Mucosa of stomach (tissue), 1 donor: ENCODE measurements around the gene BRINP3.

Experiments
- H3K27me3 ChIP-seq: one replicate; pipeline ENCODE4 v1.7.0; 2013; ENCODE audit warnings: mild to moderate bottlenecking, low read length; ENCODE audit not compliant: control insufficient read depth, insufficient read depth
- H3K36me3 ChIP-seq: one replicate; pipeline ENCODE4 v1.7.0; 2013; ENCODE audit warnings: low read length; ENCODE audit not compliant: control insufficient read depth, insufficient read depth
- H3K4me1 ChIP-seq: one replicate; pipeline ENCODE4 v1.7.0; 2013; ENCODE audit warnings: mild to moderate bottlenecking, low read length; ENCODE audit not compliant: control insufficient read depth, insufficient read depth
- H3K4me3 ChIP-seq: one replicate; pipeline ENCODE4 v1.7.0; 2013; ENCODE audit warnings: low read length
- H3K9ac ChIP-seq: one replicate; pipeline ENCODE4 v1.7.0; 2013; ENCODE audit warnings: mild to moderate bottlenecking, low read length, moderate library complexity
- H3K9me3 ChIP-seq: one replicate; pipeline ENCODE4 v1.7.0; 2013; ENCODE audit warnings: mild to moderate bottlenecking, low read length, moderate library complexity; ENCODE audit not compliant: control insufficient read depth
- donor health status: Pancreatic carcinoma.

Gene BRINP3

GRCh38 chr1:190172651-190173430 lies 304.8 kb downstream of the BRINP3 start:
- H3K4me1 ChIP-seq, result no peaks in the 10 kb centered on the region
- no peaks in the 10 kb centered on the region for H3K9me3 ChIP-seq
- no peaks in the 10 kb centered on the region for H3K36me3 ChIP-seq
- H3K4me3 ChIP-seq, result no peak overlapping the region
- H3K27me3 ChIP-seq, result no peaks in the 10 kb centered on the region
- no peak overlapping the region for H3K9ac ChIP-seq

- Histone ChIP-seq H3K4me3 (no peak overlapping the region), H3K9me3 (no peaks in the 10 kb centered on the region), H3K9ac (no peak overlapping the region), H3K4me1 (no peaks in the 10 kb centered on the region), H3K27me3 (no peaks in the 10 kb centered on the region), H3K36me3 (no peaks in the 10 kb centered on the region)
These were observed 307.3 kb downstream of the BRINP3 start for GRCh38 chr1:190170321-190170720.

- Histone ChIP-seq H3K4me1 (no peaks in the 10 kb centered on the region), H3K36me3 (no peaks in the 10 kb centered on the region), H3K9ac (no peak overlapping the region), H3K27me3 (no peaks in the 10 kb centered on the region), H3K4me3 (no peak overlapping the region), H3K9me3 (no peaks in the 10 kb centered on the region)
These were observed 308.2 kb downstream of the BRINP3 start for GRCh38 chr1:190169311-190170067.

- Histone ChIP-seq H3K27me3 (no peaks in the 10 kb centered on the region), H3K36me3 (no peaks in the 10 kb centered on the region), H3K4me1 (no peaks in the 10 kb centered on the region), H3K9me3 (no peaks in the 10 kb centered on the region), H3K9ac (no peak overlapping the region), H3K4me3 (no peak overlapping the region)
These were observed 308.8 kb downstream of the BRINP3 start for GRCh38 chr1:190168893-190169280.

GRCh38 chr1:190168116-190168892 lies 309.4 kb downstream of the BRINP3 start:
- Histone ChIP-seq H3K9me3 (no peaks in the 10 kb centered on the region), H3K36me3 (no peaks in the 10 kb centered on the region), H3K4me1 (no peaks in the 10 kb centered on the region), H3K27me3 (no peaks in the 10 kb centered on the region), H3K4me3 (no peak overlapping the region), H3K9ac (no peak overlapping the region)

- H3K4me1 ChIP-seq, result no peaks in the 10 kb centered on the region
- no peaks in the 10 kb centered on the region for H3K27me3 ChIP-seq
- no peak overlapping the region for H3K4me3 ChIP-seq
- H3K9ac ChIP-seq, result no peak overlapping the region
- no peaks in the 10 kb centered on the region for H3K9me3 ChIP-seq
- no peaks in the 10 kb centered on the region for H3K36me3 ChIP-seq
These were observed 318.5 kb downstream of the BRINP3 start for GRCh38 chr1:190159146-190159545.

GRCh38 chr1:190154744-190155143 lies 322.9 kb downstream of the BRINP3 start:
- no peak overlapping the region for H3K4me3 ChIP-seq
- H3K9ac ChIP-seq, result no peak overlapping the region
- H3K36me3 ChIP-seq, result no peaks in the 10 kb centered on the region
- no peaks in the 10 kb centered on the region for H3K9me3 ChIP-seq
- no peaks in the 10 kb centered on the region for H3K27me3 ChIP-seq
- no peaks in the 10 kb centered on the region for H3K4me1 ChIP-seq

- no peaks in the 10 kb centered on the region for H3K27me3 ChIP-seq
- H3K4me1 ChIP-seq, result no peaks in the 10 kb centered on the region
- H3K9me3 ChIP-seq, result no peaks in the 10 kb centered on the region
- no peak overlapping the region for H3K4me3 ChIP-seq
- no peak overlapping the region for H3K9ac ChIP-seq
- H3K36me3 ChIP-seq, result no peaks in the 10 kb centered on the region
These were observed 330.0 kb downstream of the BRINP3 start for GRCh38 chr1:190147616-190148015.

- H3K4me1 ChIP-seq, result no peaks in the 10 kb centered on the region
- no peak overlapping the region for H3K4me3 ChIP-seq
- no peaks in the 10 kb centered on the region for H3K9me3 ChIP-seq
- H3K27me3 ChIP-seq, result no peaks in the 10 kb centered on the region
- no peaks in the 10 kb centered on the region for H3K36me3 ChIP-seq
- H3K9ac ChIP-seq, result no peak overlapping the region
These were observed 333.0 kb downstream of the BRINP3 start for GRCh38 chr1:190144650-190145049.

GRCh38 chr1:190140644-190141043 lies 337.0 kb downstream of the BRINP3 start:
- Histone ChIP-seq H3K36me3 (no peaks in the 10 kb centered on the region), H3K27me3 (no peaks in the 10 kb centered on the region), H3K4me3 (no peak overlapping the region), H3K9me3 (no peaks in the 10 kb centered on the region), H3K9ac (no peak overlapping the region), H3K4me1 (no peaks in the 10 kb centered on the region)

GRCh38 chr1:190138702-190139101 lies 339.0 kb downstream of the BRINP3 start:
- Histone ChIP-seq H3K9ac (no peak overlapping the region), H3K36me3 (no peaks in the 10 kb centered on the region), H3K9me3 (no peaks in the 10 kb centered on the region), H3K4me1 (no peaks in the 10 kb centered on the region), H3K4me3 (no peak overlapping the region), H3K27me3 (no peaks in the 10 kb centered on the region)

GRCh38 chr1:190138266-190138665 lies 339.4 kb downstream of the BRINP3 start:
- H3K4me3 ChIP-seq, result no peak overlapping the region
- H3K9ac ChIP-seq, result no peak overlapping the region
- H3K27me3 ChIP-seq, result no peaks in the 10 kb centered on the region
- H3K36me3 ChIP-seq, result no peaks in the 10 kb centered on the region
- no peaks in the 10 kb centered on the region for H3K4me1 ChIP-seq
- H3K9me3 ChIP-seq, result no peaks in the 10 kb centered on the region
